Islet of Langerhans (tissue), 1 donor: ENCODE data around the gene ATP4A.
"Not testable (repeated sequence)": the region's sequence is repeated elsewhere in the genome, so short reads cannot be mapped to it uniquely, and the experiment has no call there.

Experiments
- FAIRE-seq: peaks from one replicate; lab custom pipeline; 2011; peaks lifted over from hg19 to GRCh38; lab: Jason Lieb, UNC

ATP4A gene

DNA sequence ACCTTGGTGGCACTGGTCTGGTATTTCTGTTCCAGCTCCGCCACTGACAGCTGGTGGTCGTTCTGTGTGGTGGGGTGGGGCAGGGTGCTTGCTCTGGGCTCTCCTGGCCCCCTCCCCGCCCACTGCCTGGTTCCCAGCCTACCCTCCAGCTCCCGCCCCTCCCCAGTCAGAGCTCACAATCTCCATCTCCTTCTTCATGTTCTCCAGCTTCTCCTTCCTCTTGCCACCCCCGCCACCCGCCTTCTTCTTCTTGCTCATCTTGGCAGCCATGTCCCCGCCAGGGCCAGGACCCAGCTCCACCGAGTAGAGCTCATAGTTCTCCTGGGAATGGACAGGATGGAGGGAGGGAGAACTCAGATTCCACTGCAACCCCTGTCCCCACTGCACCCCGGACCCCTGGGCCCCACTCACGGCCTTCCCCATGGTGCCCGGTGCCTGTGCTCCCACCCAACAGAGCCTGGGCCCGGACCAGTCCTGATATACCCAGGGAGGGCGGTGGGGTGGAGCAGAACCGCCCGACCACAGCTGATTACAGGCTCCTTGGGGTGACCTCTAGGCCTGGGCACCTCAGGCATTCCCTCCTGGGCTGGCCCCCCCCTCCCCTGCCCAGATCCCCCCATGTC is at the start of gene ATP4A:
ATP4A (minus strand) TSS at position 452 of the 623 bp plus-strand sequence; CDS start at position 423, 29 bp downstream.
- FAIRE-seq, result no peak

DNA sequence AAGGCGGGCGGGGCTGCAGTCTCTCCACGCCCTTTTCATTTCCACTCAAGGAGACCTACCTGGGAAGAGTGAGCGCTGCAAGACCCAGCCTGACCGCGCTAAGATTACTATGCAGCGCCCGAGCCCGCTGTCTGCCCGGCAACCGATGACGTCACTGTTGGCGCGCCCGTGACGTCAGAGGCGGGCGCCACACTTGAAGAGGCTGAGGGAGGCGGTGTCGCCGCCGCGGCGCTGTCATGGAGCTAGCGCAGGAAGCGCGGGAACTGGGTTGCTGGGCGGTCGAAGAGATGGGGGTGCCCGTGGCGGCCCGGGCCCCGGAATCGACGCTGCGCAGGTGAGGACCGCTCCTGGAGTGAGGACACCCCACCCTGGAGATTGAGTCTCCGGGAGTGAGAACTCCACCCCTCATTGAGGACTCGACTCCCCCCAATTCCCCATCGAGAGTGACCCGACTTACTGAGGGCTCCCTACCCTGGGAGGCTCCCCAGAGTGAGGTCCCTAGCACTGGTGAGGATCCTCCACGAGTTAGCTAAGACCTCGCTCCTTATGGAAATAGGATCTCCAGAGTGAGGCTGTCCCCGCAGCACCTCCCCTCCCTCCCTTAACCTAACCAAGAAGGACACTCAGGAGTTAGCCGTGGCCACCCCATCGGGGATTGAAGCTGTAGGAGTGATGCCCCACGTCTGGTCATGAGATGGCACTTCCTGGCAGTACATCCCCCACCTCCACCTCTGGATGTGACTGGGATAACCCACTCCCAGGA is 49.3 kb upstream of the ATP4A start, which contains the start of gene HAUS5:
HAUS5 (plus strand) TSS at position 177 of the 763 bp plus-strand sequence; CDS start at position 237, 60 bp downstream.
- no peak for FAIRE-seq

DNA sequence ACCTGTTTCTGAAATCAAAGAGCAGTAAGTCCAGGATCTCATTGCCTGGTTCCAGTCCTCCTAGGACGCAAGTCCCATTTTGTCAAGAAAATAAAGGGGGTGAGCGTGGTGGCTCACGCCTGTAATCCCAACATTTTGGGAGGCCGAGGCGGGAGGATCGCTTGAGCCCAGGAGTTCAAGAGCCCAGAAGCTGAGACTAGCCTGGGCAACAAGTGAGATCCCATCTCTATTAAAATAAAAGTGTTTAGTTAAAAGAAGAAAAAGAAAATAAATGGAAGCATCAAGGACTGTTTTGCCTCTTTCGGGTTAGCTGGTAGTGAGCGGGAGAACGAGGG is 48.7 kb upstream of the ATP4A start:
- FAIRE-seq, result no peak

DNA sequence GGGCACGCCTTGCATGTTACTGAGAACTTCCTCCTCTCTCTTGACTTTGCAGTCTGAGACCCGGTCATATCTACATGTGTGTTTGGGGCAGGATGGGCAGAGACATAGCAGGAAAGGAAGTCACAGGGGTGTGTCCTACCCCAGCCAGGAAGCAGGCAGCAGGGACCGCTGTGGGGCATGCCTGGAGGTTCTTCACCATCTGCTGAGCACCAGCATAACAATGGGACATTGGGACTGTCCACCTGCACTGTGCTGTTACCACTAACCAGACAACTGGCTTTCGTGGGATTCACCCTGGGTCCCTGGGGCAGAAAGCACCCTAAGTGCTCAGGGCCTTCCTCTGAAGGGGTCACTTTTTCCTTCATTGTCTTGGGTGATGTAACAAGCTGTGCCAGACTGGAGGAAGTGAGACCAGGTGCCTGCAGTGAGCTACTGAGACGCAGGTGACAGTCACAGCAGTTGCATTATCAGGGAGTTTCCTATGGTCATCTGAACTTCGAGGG is 46.4 kb upstream of the ATP4A start:
- FAIRE-seq, result no peak

DNA sequence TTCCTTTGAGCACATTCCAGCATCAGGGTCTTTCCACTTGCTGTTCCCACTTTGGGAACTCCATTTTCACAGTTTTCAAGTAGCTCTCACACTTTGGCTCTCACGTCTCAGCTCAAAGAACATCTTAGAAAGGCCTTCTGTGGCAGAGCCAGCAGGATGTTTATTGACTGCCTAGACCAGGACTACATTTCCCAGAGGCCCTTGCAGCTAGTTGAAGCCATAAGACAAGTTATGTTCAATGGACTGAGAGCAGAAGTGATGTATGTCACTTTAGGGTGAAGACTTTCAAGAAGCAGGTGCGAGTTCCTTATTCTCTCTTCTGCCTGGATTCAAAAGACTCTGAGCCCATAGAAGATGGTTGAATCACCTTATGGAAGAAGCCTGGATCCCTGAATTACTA is 44.8 kb upstream of the ATP4A start:
- FAIRE-seq, result no peak

DNA sequence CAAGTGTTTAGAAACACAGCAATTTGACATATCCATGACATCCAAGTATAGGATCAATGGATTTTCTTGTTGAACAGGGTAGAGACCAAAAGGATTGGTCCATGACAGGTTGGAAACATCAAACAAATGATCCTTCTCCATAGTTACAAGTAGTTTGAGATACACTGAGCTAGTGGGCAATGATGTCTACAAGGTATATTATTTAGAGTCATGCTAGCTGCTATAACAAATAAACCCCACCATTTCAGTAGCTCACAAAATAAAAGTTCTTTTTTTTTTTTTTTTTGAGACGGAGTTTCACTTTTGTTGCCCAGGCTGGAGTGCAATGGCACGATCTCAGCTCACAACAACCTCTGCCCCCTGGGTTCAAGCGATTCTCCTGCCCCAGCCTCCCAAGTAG is 44.2 kb upstream of the ATP4A start:
- no peak for FAIRE-seq

DNA sequence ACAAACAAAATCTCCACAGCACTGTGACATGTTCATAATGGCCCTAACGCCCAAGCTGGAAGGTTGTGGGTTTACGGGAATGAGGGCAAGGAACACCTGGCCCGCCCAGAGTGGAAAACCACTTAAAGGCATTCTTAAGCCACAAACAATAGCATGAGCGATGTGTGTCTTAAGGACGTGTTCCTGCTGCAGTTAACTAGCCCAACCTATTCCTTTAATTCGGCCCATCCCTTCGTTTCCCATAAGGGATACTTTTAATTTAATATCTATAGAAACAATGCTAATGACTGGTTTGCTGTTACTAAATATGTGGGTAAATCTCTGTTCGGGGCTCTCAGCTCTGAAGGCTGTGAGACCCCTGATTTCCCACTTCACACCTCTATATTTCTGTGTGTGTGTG is 43.7 kb upstream of the ATP4A start:
- FAIRE-seq, result not testable (repeated sequence)

- FAIRE-seq, result not testable (repeated sequence)
These were observed 41.0 kb upstream of the ATP4A start for GRCh38 chr19:35604436-35604835.

GRCh38 chr19:35601971-35602370 is 38.5 kb upstream of the ATP4A start:
- no peak for FAIRE-seq

DNA sequence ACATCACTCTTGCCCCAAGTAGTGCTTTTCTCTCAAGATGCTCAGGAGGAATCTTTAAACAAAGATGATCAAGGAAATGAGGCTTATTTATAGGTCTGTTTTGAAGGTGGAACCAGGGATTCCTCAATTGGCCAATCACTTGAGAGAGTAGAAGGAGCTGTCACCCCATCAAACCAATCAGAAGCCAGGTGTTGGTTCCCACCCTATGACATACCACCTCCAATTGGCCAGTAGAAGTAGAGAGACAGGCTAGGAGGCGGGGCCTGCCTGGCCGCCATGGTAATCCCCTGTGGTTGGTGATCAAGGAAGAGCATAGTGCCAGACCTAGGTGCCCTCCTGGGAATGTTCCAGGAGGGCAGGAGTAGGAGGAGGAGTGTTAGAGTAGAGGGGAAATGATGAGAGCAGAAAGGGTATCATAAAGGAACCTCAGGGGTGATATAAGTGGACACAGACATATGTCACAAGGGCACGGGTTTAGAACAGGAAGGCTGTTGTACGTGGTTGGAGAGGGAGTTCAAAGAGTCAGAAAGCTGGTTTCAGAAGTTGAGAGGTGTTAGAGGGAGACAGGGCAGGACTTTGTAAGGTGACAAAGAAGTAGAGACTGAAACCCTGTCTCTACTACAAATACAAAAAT is 33.0 kb upstream of the ATP4A start:
- FAIRE-seq, result no peak

DNA sequence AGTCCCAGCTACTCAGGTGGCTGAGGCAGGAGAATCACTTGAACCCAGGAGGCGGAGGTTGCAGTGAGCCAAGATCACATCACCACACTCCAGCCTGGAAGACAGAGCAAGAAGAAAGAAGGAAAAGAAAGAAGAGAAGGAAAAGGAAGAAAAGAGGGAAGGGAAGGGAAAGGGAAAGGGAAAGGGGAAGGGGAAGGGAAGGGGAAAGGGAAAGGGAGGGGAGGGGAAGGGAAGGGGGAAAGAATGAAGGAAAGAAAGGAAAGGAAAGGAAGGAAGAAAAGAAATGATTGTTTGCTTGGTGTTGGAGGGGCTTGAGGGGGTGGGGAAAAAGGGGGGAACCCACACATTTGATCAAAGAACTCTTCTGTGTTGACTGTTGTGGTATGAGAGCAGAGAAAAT is 32.5 kb upstream of the ATP4A start:
- no peak for FAIRE-seq

DNA sequence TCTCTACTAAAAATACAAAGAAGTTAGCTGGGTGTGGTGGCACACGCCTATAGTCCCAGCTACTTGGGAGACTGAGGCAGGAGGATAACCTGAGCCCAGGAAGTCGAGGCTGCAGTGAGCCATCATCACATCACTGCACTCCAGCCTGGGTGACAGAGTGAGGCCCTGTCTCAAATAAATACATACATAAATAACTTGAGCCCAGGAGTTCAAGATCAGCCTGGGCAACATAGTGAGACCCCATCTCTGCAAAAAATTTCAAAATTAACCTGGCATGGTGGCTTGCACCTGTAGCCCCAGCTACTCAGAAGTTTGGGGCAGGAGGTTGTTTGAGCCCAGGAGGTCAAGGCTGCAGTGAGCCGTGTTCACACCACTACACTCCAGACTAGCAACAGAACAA is 31.6 kb upstream of the ATP4A start:
- FAIRE-seq, result not testable (repeated sequence)

GRCh38 chr19:35592226-35592625 is 28.8 kb upstream of the ATP4A start:
- no peak for FAIRE-seq

GRCh38 chr19:35590875-35591274 is 27.4 kb upstream of the ATP4A start:
- no peak for FAIRE-seq

DNA sequence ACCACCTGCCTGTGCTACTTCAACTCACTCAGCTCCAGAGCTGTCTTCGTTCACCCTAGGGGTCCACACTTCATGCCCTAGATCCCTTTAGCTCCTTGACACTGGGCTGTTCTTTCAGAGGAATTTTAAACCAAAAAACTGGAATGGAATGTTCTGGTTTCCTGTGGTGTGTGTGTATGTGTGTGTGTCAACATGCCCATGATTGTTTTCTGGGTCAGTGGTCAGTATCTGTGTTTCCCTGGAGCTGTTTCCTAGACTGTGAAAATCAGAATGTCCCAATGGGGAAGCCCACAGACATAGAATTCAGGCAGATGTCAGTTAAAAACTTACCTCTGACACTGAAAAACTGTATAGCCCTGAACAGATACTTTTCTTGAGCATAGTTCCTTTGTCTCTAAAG is 23.9 kb upstream of the ATP4A start:
- FAIRE-seq, result no peak

- FAIRE-seq, result no peak
These were observed 22.4 kb upstream of the ATP4A start, which contains the start of gene PMIS2 for GRCh38 chr19:35585848-35586247. TSS of gene PMIS2 (plus strand) at chr19:35586173. CDS start at chr19:35586260, 87 bp downstream.

- no peak for FAIRE-seq
These were observed 19.3 kb upstream of the ATP4A start for GRCh38 chr19:35582760-35583159.

GRCh38 chr19:35578707-35579106 is 15.2 kb upstream of the ATP4A start:
- no peak for FAIRE-seq

- no peak for FAIRE-seq
These were observed 14.5 kb upstream of the ATP4A start for GRCh38 chr19:35577918-35578317.

DNA sequence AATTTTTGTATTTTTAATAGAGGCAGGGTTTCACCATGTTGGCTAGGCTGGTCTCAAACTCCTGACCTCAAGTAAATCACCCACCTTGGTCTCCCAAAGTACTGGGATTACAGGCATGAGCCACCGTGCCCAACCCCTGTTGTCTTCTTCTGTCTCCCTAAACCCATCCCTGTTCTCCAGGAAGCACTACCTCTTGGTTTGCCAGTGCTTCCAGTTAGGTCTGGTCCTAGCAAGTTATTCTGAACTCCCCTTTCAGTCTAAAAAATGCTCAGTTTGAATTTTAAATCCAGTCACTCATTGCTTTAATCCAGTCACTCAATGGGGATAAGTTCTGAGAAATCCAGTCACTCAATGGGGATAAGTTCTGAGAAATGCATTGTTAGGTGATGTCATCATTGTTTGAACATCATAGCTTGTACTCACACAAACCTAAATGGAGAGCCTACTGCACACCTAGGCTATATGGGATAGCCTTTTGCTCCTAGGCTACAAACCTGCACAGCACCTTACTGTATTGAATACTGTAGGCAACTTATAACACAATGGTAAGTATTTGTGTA is 8.0 kb upstream of the ATP4A start:
- FAIRE-seq, result no peak

DNA sequence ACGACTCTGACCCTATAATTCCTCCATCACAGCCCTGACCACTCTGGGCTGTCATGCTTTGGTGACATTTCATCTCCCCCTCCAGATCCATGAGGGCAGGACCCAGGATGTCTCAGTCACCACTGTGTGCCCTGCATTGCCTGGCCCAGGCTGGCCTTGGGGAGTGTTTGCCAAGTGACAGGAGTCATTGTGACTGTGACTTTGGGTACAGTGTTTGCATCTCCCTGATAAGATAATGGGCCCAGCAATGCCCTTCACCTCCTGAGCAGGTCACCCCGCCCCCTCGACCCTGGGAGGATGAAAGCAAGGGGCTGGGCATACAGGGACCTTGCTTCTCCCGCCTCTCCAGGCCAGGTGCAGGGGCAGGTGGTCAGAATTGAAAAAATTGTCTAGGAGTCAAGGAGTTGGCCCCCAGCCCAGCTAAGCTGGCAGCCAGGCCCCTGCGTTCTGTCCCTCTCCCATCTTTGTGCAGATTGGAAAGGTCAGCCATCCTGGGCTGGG is 5.9 kb upstream of the ATP4A start:
- FAIRE-seq, result no peak

- FAIRE-seq, result no peak
These were observed 3.3 kb upstream of the ATP4A start for GRCh38 chr19:35566738-35567137.
